Thyroid gland (tissue), 4 donors: ENCODE measurements around the gene MAPK1. TPM values are rescaled to one million over a fixed set of nuclear protein-coding genes. Genes with fewer than 3 reads are reported as not detected.
"Not testable (repeated sequence)": the region's sequence is repeated elsewhere in the genome, so short reads cannot be mapped to it uniquely, and the experiment has no call there.

Source experiments
- DNase-seq, 2 donors: peaks; one replicate each; pipeline ENCODE4 v3.0.0-alpha.2; 2019
- H3K27ac ChIP-seq, 3 donors: fragments of 200-600 bp; sonication (generic); 1 replicate in 2 of 3; 2 replicates in 1 of 3; pipeline ENCODE4 v1.5.1; 2016 to 2019; ENCODE audit warnings: mild to moderate bottlenecking in 1 of 3, moderate library complexity in 1 of 3
- H3K27me3 ChIP-seq: fragments of 200-600 bp; sonication (generic); one replicate; pipeline ENCODE4 v1.5.1; 2019
- H3K36me3 ChIP-seq, 2 donors: fragments of 200-600 bp; sonication (generic); one replicate each; pipeline ENCODE4 v1.5.1; 2016 to 2019
- H3K4me1 ChIP-seq, 2 donors: fragments of 200-600 bp; sonication (generic); one replicate each; pipeline ENCODE4 v1.5.1; 2017 to 2019
- H3K4me3 ChIP-seq, 3 donors: fragments of 200-600 bp; sonication (generic); replicated peaks in 1 of 3; 1 replicate in 2 of 3; 2 replicates in 1 of 3; pipeline ENCODE4 v1.5.1; 2016; ENCODE audit warnings: mild to moderate bottlenecking in 1 of 3
- H3K9me3 ChIP-seq: fragments of 200-600 bp; sonication (generic); one replicate; pipeline ENCODE4 v1.5.1; 2017
- CTCF ChIP-seq, 6 experiments: fragments of 200-600 bp in 3 of 6; fragments of 450-650 bp in 3 of 6; sonication (generic) in 3 of 6; IDR thresholded peaks; one replicate each; pipeline ENCODE4 v1.5.1; 2016 to 2019; ENCODE audit warnings: antibody characterized with exemption in 6 of 6, mild to moderate bottlenecking in 2 of 6, inconsistent platforms in 1 of 6, moderate library complexity in 1 of 6
- POLR2A ChIP-seq, 2 donors: fragments of 450-650 bp; IDR thresholded peaks; one replicate each; pipeline ENCODE4 v1.6.1; 2017; ENCODE audit warnings: antibody characterized with exemption in 2 of 2, mild to moderate bottlenecking in 2 of 2, moderate library complexity in 1 of 2
- WGBS, 2 donors: methylation state at CpG; one replicate each; pipeline ENCODE4 v1.1.5; 2017; 5-methylcytosine and 5-hydroxymethylcytosine counted together
- intact Hi-C: fragments of 100-400 bp; cut with DNase I; formaldehyde crosslinking; loops from one replicate; pipeline ENCODE4 v1.15.1; 2023
- total RNA-seq, 4 donors: library from RNA; depleted of rRNA; stranded (reverse); fragments of >200 nt; gene quantifications; one replicate each; pipeline ENCODE4 v1.2.3, GENCODE V29; 2016

The MAPK1 gene
- total RNA-seq, 4 donors from 2014 or later, result 83.1 to 145 (median 97.9) TPM

GRCh38 chr22:21829523-21829922 lies 37.9 kb downstream of the MAPK1 start:
- Histone ChIP-seq H3K27ac (no peak overlapping the region), H3K4me3 (no peak overlapping the region), H3K4me1 (peaks cover 17 to 28% of the 10 kb centered on the region in 2 donors), H3K36me3 (no peaks in the 10 kb centered on the region), H3K27me3 (no peaks in the 10 kb centered on the region), H3K9me3 (no peaks in the 10 kb centered on the region)
- no peak for DNase-seq
- intact Hi-C loops, result no loop called here
- WGBS, 2 donors, result 91 to 94% methylated on average over 3 of the region's 3 CpGs
- TF ChIP-seq CTCF (IDR thresholded peaks at IDR 0.05) (no peak), POLR2A (IDR thresholded peaks at IDR 0.05) (no peak)

GRCh38 chr22:21828268-21828638 lies 39.2 kb downstream of the MAPK1 start:
- no peaks in the 10 kb centered on the region for H3K27me3 ChIP-seq
- TF ChIP-seq CTCF (IDR thresholded peaks at IDR 0.05) (no peak), POLR2A (IDR thresholded peaks at IDR 0.05) (no peak)
- intact Hi-C loops, result no loop called here
- 83 to 86% methylated on average over 4 of the region's 4 CpGs for WGBS, 2 donors
- no peak overlapping the region for H3K27ac ChIP-seq
- no peak overlapping the region for H3K4me3 ChIP-seq
- no peak for DNase-seq
- peaks cover 17 to 39% of the 10 kb centered on the region in 2 donors for H3K4me1 ChIP-seq
- no peaks in the 10 kb centered on the region for H3K9me3 ChIP-seq
- no peaks in the 10 kb centered on the region for H3K36me3 ChIP-seq

- no peak for TF ChIP-seq CTCF (IDR thresholded peaks at IDR 0.05)
- no peak for TF ChIP-seq POLR2A (IDR thresholded peaks at IDR 0.05)
- Histone ChIP-seq H3K4me3 (no peak overlapping the region), H3K27ac (no peak overlapping the region), H3K9me3 (no peaks in the 10 kb centered on the region), H3K4me1 (peaks cover 17 to 37% of the 10 kb centered on the region in 2 donors), H3K36me3 (no peaks in the 10 kb centered on the region), H3K27me3 (no peaks in the 10 kb centered on the region)
- intact Hi-C loops, result no loop called here
- 83 to 87% methylated on average over 3 of the region's 3 CpGs for WGBS, 2 donors
- no peak for DNase-seq
Measured at GRCh38 chr22:21827628-21828267, 39.7 kb downstream of the MAPK1 start.

GRCh38 chr22:21826204-21826603 lies 41.2 kb downstream of the MAPK1 start:
- no peaks in the 10 kb centered on the region for H3K27me3 ChIP-seq
- DNase-seq, result no peak
- intact Hi-C loops, result no loop called here
- no peak overlapping the region for H3K27ac ChIP-seq
- WGBS, 2 donors, result 96 to 98% methylated on average over 7 of the region's 7 CpGs
- no peak overlapping the region for H3K4me3 ChIP-seq
- peaks cover 10 to 36% of the 10 kb centered on the region in 2 donors for H3K4me1 ChIP-seq
- TF ChIP-seq CTCF (IDR thresholded peaks at IDR 0.05), result no peak
- no peak for TF ChIP-seq POLR2A (IDR thresholded peaks at IDR 0.05)
- no peaks in the 10 kb centered on the region for H3K9me3 ChIP-seq
- no peaks in the 10 kb centered on the region for H3K36me3 ChIP-seq

GRCh38 chr22:21824962-21825361 lies 42.5 kb downstream of the MAPK1 start:
- H3K27ac ChIP-seq, H3K36me3 ChIP-seq, H3K9me3 ChIP-seq, DNase-seq, H3K27me3 ChIP-seq, intact Hi-C loops, H3K4me3 ChIP-seq: not testable (repeated sequence)
- H3K4me1 ChIP-seq, result peaks cover 8 to 33% of the 10 kb centered on the region in 2 donors
- 96% methylated on average over 7 of the region's 7 CpGs for WGBS, 2 donors
